Suprapubic skin (tissue), 4 donors: ENCODE results near the gene NGFR.

Experiments used
- POLR2A ChIP-seq, 2 donors: fragments of 450-650 bp; IDR thresholded peaks; one replicate each; pipeline ENCODE4 v1.6.1; 2017; ENCODE audit warnings: antibody characterized with exemption in 2 of 2, mild to moderate bottlenecking in 2 of 2, moderate library complexity in 2 of 2
- POLR2AphosphoS5 ChIP-seq, 3 donors: sonication (generic); formaldehyde crosslinking; IDR thresholded peaks; one replicate each; pipeline ENCODE4 v1.6.1; 2017; ENCODE audit warnings: antibody characterized with exemption in 3 of 3
- TF ChIP-seq, protein P1 (sequence below), 2 donors: fragments of 200-600 bp in 1 of 2; fragments of 450-650 bp in 1 of 2; sonication (generic) in 1 of 2; IDR thresholded peaks; one replicate each; pipeline ENCODE4 v1.5.1; 2016 to 2019; ENCODE audit warnings: antibody characterized with exemption in 2 of 2, mild to moderate bottlenecking in 1 of 2, moderate library complexity in 1 of 2

DNA sequence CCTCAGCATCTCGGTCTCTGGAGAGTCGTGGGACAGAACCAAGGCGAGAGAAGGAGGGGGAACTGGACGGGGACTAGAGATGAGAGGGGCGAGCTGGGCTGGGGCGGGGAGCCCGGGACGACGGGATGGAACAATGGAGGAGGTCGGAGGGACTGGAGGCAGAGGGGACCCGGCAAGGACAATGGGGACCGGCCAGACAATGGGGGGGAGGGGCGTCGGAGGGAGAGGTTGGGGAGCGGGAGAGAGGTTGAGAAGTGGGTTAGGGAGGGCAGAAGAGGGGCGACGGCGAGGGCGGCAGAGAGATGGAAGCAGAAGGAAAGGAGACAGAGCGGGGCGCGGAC, 719 bp downstream of the NGFR start:
- no peak for TF ChIP-seq POLR2A (IDR thresholded peaks at IDR 0.05)
- TF ChIP-seq, protein P1, sequence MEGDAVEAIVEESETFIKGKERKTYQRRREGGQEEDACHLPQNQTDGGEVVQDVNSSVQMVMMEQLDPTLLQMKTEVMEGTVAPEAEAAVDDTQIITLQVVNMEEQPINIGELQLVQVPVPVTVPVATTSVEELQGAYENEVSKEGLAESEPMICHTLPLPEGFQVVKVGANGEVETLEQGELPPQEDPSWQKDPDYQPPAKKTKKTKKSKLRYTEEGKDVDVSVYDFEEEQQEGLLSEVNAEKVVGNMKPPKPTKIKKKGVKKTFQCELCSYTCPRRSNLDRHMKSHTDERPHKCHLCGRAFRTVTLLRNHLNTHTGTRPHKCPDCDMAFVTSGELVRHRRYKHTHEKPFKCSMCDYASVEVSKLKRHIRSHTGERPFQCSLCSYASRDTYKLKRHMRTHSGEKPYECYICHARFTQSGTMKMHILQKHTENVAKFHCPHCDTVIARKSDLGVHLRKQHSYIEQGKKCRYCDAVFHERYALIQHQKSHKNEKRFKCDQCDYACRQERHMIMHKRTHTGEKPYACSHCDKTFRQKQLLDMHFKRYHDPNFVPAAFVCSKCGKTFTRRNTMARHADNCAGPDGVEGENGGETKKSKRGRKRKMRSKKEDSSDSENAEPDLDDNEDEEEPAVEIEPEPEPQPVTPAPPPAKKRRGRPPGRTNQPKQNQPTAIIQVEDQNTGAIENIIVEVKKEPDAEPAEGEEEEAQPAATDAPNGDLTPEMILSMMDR (IDR thresholded peaks at IDR 0.05): no peak
- TF ChIP-seq POLR2AphosphoS5 (IDR thresholded peaks at IDR 0.05): no peak
